Neuronal stem cell (in vitro differentiated cells): ENCODE results near the gene GPS1.
A peak's percentile ranks its signal among the peaks of the same experiment; 100 is the strongest.

Source experiments
- DNase-seq: peaks from one replicate; pipeline ENCODE4 v3.0.0-alpha.2; 2013; ENCODE audit warnings: low spot score
- H2AFZ ChIP-seq: one replicate; pipeline ENCODE4 v1.6.1; 2013; ENCODE audit warnings: mild to moderate bottlenecking, low read length, inconsistent platforms
- H2AK5ac ChIP-seq: 2 replicates; pipeline ENCODE4 v1.6.1; 2013; ENCODE audit warnings: low read depth, mild to moderate bottlenecking, inconsistent platforms, low read length, moderate library complexity, mixed read lengths
- H2BK120ac ChIP-seq: 2 replicates; pipeline ENCODE4 v1.6.1; 2013; ENCODE audit warnings: low read depth, mild to moderate bottlenecking, inconsistent platforms, low read length, moderate library complexity, mixed read lengths
- H2BK12ac ChIP-seq: one replicate; pipeline ENCODE4 v1.6.1; 2013; ENCODE audit warnings: low read length, inconsistent platforms
- H2BK15ac ChIP-seq: 2 replicates; pipeline ENCODE4 v1.6.1; 2013; ENCODE audit warnings: mild to moderate bottlenecking, low read length, inconsistent platforms, mixed read lengths
- H2BK5ac ChIP-seq: one replicate; pipeline ENCODE4 v1.6.1; 2013; ENCODE audit warnings: inconsistent platforms, mild to moderate bottlenecking, low read length, moderate library complexity
- H3K14ac ChIP-seq: one replicate; pipeline ENCODE4 v1.6.1; 2013; ENCODE audit warnings: low read length, inconsistent platforms
- H3K18ac ChIP-seq: 2 replicates; pipeline ENCODE4 v1.6.1; 2013; ENCODE audit warnings: low read length, inconsistent platforms
- H3K23ac ChIP-seq: 2 replicates; pipeline ENCODE4 v1.6.1; 2013; ENCODE audit warnings: low read depth, mild to moderate bottlenecking, mixed read lengths, low read length, inconsistent platforms; ENCODE audit not compliant: poor library complexity
- H3K27ac ChIP-seq: replicated peaks from 3 replicates; pipeline ENCODE4 v1.5.1; 2013; ENCODE audit warnings: low read length, inconsistent platforms
- H3K27me3 ChIP-seq, 3 experiments: 2 replicates each; pipeline ENCODE4 v1.6.1; 2013; ENCODE audit warnings: low read length in 3 of 3, mild to moderate bottlenecking in 2 of 3, inconsistent platforms in 1 of 3, low read depth in 1 of 3, mixed read lengths in 1 of 3, moderate library complexity in 1 of 3; ENCODE audit not compliant: control insufficient read depth in 3 of 3, insufficient read depth in 3 of 3
- H3K36me3 ChIP-seq, 2 donors: replicated peaks in 1 of 2; 2 replicates each; pipeline ENCODE4 v1.6.1; 2013; ENCODE audit warnings: low read length in 2 of 2; ENCODE audit not compliant: control insufficient read depth in 2 of 2, insufficient read depth in 2 of 2
- H3K4ac ChIP-seq: 2 replicates; pipeline ENCODE4 v1.6.1; 2013; ENCODE audit warnings: inconsistent platforms, mild to moderate bottlenecking, low read length, moderate library complexity
- H3K4me1 ChIP-seq, 2 donors: 1 replicate in 1 of 2; 2 replicates in 1 of 2; pipeline ENCODE4 v1.6.1; 2013; ENCODE audit warnings: low read length in 2 of 2, low read depth in 1 of 2; ENCODE audit not compliant: control insufficient read depth in 2 of 2, insufficient read depth in 1 of 2
- H3K4me2 ChIP-seq: one replicate; pipeline ENCODE4 v1.6.1; 2013; ENCODE audit warnings: mild to moderate bottlenecking, low read length, inconsistent platforms; ENCODE audit not compliant: insufficient read depth, poor library complexity, severe bottlenecking
- H3K4me3 ChIP-seq, 2 donors: 2 replicates each; pipeline ENCODE4 v1.5.1; 2013; ENCODE audit warnings: low read length in 2 of 2, mild to moderate bottlenecking in 2 of 2, inconsistent platforms in 1 of 2, moderate library complexity in 1 of 2
- H3K79me1 ChIP-seq: one replicate; pipeline ENCODE4 v1.6.1; 2013; ENCODE audit warnings: low read depth, mild to moderate bottlenecking, inconsistent platforms, low read length, moderate library complexity
- H3K9ac ChIP-seq: one replicate; pipeline ENCODE4 v1.6.1; 2013; ENCODE audit warnings: mild to moderate bottlenecking, low read depth, low read length, inconsistent platforms; ENCODE audit not compliant: poor library complexity
- H3K9me3 ChIP-seq, 2 donors: replicated peaks in 1 of 2; 2 replicates each; pipeline versions ENCODE3 to v1.6.1; 2013; ENCODE audit warnings: low read length in 2 of 2, mild to moderate bottlenecking in 2 of 2, inconsistent platforms in 1 of 2, low read depth in 1 of 2, mixed read lengths in 1 of 2, moderate library complexity in 1 of 2; ENCODE audit not compliant: control insufficient read depth in 2 of 2, insufficient read depth in 1 of 2
- H4K8ac ChIP-seq: one replicate; pipeline ENCODE4 v1.6.1; 2013; ENCODE audit warnings: low read depth, mild to moderate bottlenecking, inconsistent platforms, low read length, moderate library complexity
- H4K91ac ChIP-seq: one replicate; pipeline ENCODE4 v1.6.1; 2013; ENCODE audit warnings: low read length, low read depth, mild to moderate bottlenecking, inconsistent platforms; ENCODE audit not compliant: poor library complexity
- WGBS, 2 donors: extraction: QIAGEN DNeasy Blood & Tissue Kit; methylation state at CpG; one replicate each; pipeline ENCODE4 v1.1.7; 2013; ENCODE audit warnings: missing lambda C conversion rate in 2 of 2, mixed read lengths in 1 of 2; ENCODE audit not compliant: insufficient read length in 2 of 2, insufficient replicate concordance in 1 of 2; ENCODE audit errors: extremely low coverage in 2 of 2; 5-methylcytosine and 5-hydroxymethylcytosine counted together

Gene GPS1

GRCh38 chr17:82058855-82059249 lies 7.2 kb downstream of the GPS1 start:
- H3K36me3 ChIP-seq, result peaks cover 72 to 98% of the 10 kb centered on the region in 2 donors
- DNase-seq, result no peak

GRCh38 chr17:82059272-82060000 lies 7.7 kb downstream of the GPS1 start:
- no peak overlapping the region for H3K27ac ChIP-seq
- no CpG with 5 or more reads among the region's 19 CpGs for WGBS, 2 donors
- no peak for DNase-seq
- peaks cover 10% of the 10 kb centered on the region for H3K79me1 ChIP-seq
- no peak overlapping the region for H2BK5ac ChIP-seq
- no peak overlapping the region for H3K4me2 ChIP-seq
- no peak overlapping the region for H2AFZ ChIP-seq
- H2AK5ac ChIP-seq, result no peak overlapping the region
- peak overlapping the region in 1 of 2 donors; percentile 22 for H3K4me3 ChIP-seq
- H3K4ac ChIP-seq, result no peak overlapping the region
- no peaks in the 10 kb centered on the region for H3K27me3 ChIP-seq
- H2BK120ac ChIP-seq, result no peak overlapping the region
- H4K91ac ChIP-seq, result no peak overlapping the region
- H3K18ac ChIP-seq, result no peak overlapping the region
- no peak overlapping the region for H2BK12ac ChIP-seq
- no peak overlapping the region for H3K23ac ChIP-seq
- H3K4me1 ChIP-seq, result peaks cover under 1 to 1% of the 10 kb centered on the region in 2 donors
- no peak overlapping the region for H4K8ac ChIP-seq
- H3K9me3 ChIP-seq, result no peaks in the 10 kb centered on the region
- no peak overlapping the region for H2BK15ac ChIP-seq
- H3K14ac ChIP-seq, result no peak overlapping the region
- H3K9ac ChIP-seq, result no peak overlapping the region
- peaks cover 70 to 95% of the 10 kb centered on the region in 2 donors for H3K36me3 ChIP-seq

More at GRCh38 chr17:82058855-82059249, 7.2 kb downstream of the GPS1 start:
- Histone ChIP-seq H3K27ac (no peak overlapping the region), H2AFZ (no peak overlapping the region), H3K79me1 (peaks cover 8% of the 10 kb centered on the region), H3K14ac (no peak overlapping the region), H4K8ac (no peak overlapping the region), H4K91ac (no peak overlapping the region), H2AK5ac (no peak overlapping the region), H2BK15ac (no peak overlapping the region), H3K4me2 (no peak overlapping the region), H3K9me3 (no peaks in the 10 kb centered on the region), H3K23ac (peak overlapping the region; percentile 55), H2BK12ac (peak overlapping the region; percentile 22), H3K18ac (no peak overlapping the region), H3K4me1 (no peaks in the 10 kb centered on the region), H2BK5ac (no peak overlapping the region), H3K9ac (no peak overlapping the region), H3K4me3 (peak overlapping the region in 1 of 2 donors; percentile 22), H3K4ac (no peak overlapping the region), H2BK120ac (no peak overlapping the region), H3K27me3 (no peaks in the 10 kb centered on the region)
- WGBS, 2 donors, result no CpG with 5 or more reads among the region's 10 CpGs

GRCh38 chr17:82060001-82060380 lies 8.3 kb downstream of the GPS1 start:
- no peak for DNase-seq
- no peak overlapping the region for H3K4me2 ChIP-seq
- H3K4me1 ChIP-seq, result peaks cover 4 to 7% of the 10 kb centered on the region in 2 donors
- H3K18ac ChIP-seq, result no peak overlapping the region
- H2AK5ac ChIP-seq, result no peak overlapping the region
- no peak overlapping the region for H3K14ac ChIP-seq
- no peak overlapping the region for H2BK120ac ChIP-seq
- H3K79me1 ChIP-seq, result peaks cover 11% of the 10 kb centered on the region
- no peaks in the 10 kb centered on the region for H3K27me3 ChIP-seq
- H3K9ac ChIP-seq, result no peak overlapping the region
- no peak overlapping the region for H2BK5ac ChIP-seq
- no peak overlapping the region for H2BK15ac ChIP-seq
- no peak overlapping the region for H3K4me3 ChIP-seq
- no peaks in the 10 kb centered on the region for H3K9me3 ChIP-seq
- no CpG with 5 or more reads among the region's 16 CpGs for WGBS, 2 donors
- no peak overlapping the region for H3K23ac ChIP-seq
- H4K8ac ChIP-seq, result no peak overlapping the region
- H2BK12ac ChIP-seq, result no peak overlapping the region
- H3K36me3 ChIP-seq, result peaks cover 66 to 89% of the 10 kb centered on the region in 2 donors
- H2AFZ ChIP-seq, result no peak overlapping the region
- H3K4ac ChIP-seq, result no peak overlapping the region
- H3K27ac ChIP-seq, result no peak overlapping the region
- H4K91ac ChIP-seq, result no peak overlapping the region

- Histone ChIP-seq H3K4me2 (no peak overlapping the region), H2AFZ (no peak overlapping the region), H3K4ac (no peak overlapping the region), H2BK5ac (peak overlapping the region; percentile 13), H3K27me3 (no peaks in the 10 kb centered on the region), H3K4me1 (peaks cover 4 to 8% of the 10 kb centered on the region in 2 donors), H3K27ac (no peak overlapping the region), H2AK5ac (no peak overlapping the region), H3K9ac (no peak overlapping the region), H3K23ac (peak overlapping the region; percentile 73), H3K9me3 (no peaks in the 10 kb centered on the region), H2BK15ac (no peak overlapping the region), H3K14ac (no peak overlapping the region), H3K4me3 (no peak overlapping the region), H4K8ac (no peak overlapping the region), H4K91ac (no peak overlapping the region), H3K18ac (peak overlapping the region; percentile 28), H3K36me3 (peaks cover 61 to 84% of the 10 kb centered on the region in 2 donors), H2BK12ac (no peak overlapping the region), H2BK120ac (no peak overlapping the region), H3K79me1 (peaks cover 14% of the 10 kb centered on the region)
- DNase-seq, result no peak
- no CpG with 5 or more reads among the region's 14 CpGs for WGBS, 2 donors
Observed at GRCh38 chr17:82060614-82061013, 8.9 kb downstream of the GPS1 start.
